ENCODE data around the gene CACHD1.
"Not testable (repeated sequence)": the region's sequence is repeated elsewhere in the genome, so short reads cannot be mapped to it uniquely, and the experiment has no call there.

Gene CACHD1

GRCh38 chr1:64696879-64697278 is 226.9 kb downstream of the CACHD1 start:
- no peak for DNase-seq (ENCODE audit: low read depth, low spot score)

- DNase-seq (ENCODE audit: low read depth, low spot score): no peak
Measured at GRCh38 chr1:64699327-64699726, 229.4 kb downstream of the CACHD1 start.

- no peak for DNase-seq (ENCODE audit: low read depth, low spot score)
Measured at GRCh38 chr1:64701071-64701470, 231.1 kb downstream of the CACHD1 start.

- no peak for DNase-seq (ENCODE audit: low read depth, low spot score)
Measured at GRCh38 chr1:64701886-64702285, 232.0 kb downstream of the CACHD1 start.

- DNase-seq (ENCODE audit: low read depth, low spot score): not testable (repeated sequence)
Measured at GRCh38 chr1:64702670-64703069, 232.7 kb downstream of the CACHD1 start.

GRCh38 chr1:64703600-64703999 is 233.7 kb downstream of the CACHD1 start:
- DNase-seq (ENCODE audit: low read depth, low spot score): no peak

GRCh38 chr1:64705591-64705990 is 235.7 kb downstream of the CACHD1 start:
- no peak for DNase-seq (ENCODE audit: low read depth, low spot score)

- DNase-seq (ENCODE audit: low read depth, low spot score): no peak
Measured at GRCh38 chr1:64711266-64711665, 241.3 kb downstream of the CACHD1 start.

GRCh38 chr1:64712049-64712448 is 242.1 kb downstream of the CACHD1 start:
- DNase-seq (ENCODE audit: low read depth, low spot score): no peak

GRCh38 chr1:64715186-64715585 is 245.3 kb downstream of the CACHD1 start:
- no peak for DNase-seq (ENCODE audit: low read depth, low spot score)

- no peak for DNase-seq (ENCODE audit: low read depth, low spot score)
Measured at GRCh38 chr1:64721135-64721534, 251.2 kb downstream of the CACHD1 start.

GRCh38 chr1:64721576-64722145 is 251.7 kb downstream of the CACHD1 start:
- no peak for DNase-seq (ENCODE audit: low read depth, low spot score)

GRCh38 chr1:64727861-64728260 is 257.9 kb downstream of the CACHD1 start:
- no peak for DNase-seq (ENCODE audit: low read depth, low spot score)

GRCh38 chr1:64733581-64734286 is 263.8 kb downstream of the CACHD1 start:
- no peak for DNase-seq (ENCODE audit: low read depth, low spot score)

GRCh38 chr1:64734287-64734652 is 264.3 kb downstream of the CACHD1 start:
- no peak for DNase-seq (ENCODE audit: low read depth, low spot score)

- not testable (repeated sequence) for DNase-seq (ENCODE audit: low read depth, low spot score)
Measured at GRCh38 chr1:64740687-64741086, 270.8 kb downstream of the CACHD1 start.
